ENCODE results near the gene KATNIP. TPM values are rescaled to one million over a fixed set of nuclear protein-coding genes. Genes with fewer than 3 reads are reported as not detected.

KATNIP gene
- total and polyA plus RNA-seq, 9 of the 15 experiments (the other 6 are each of a cell fraction or from before 2014, with no cell fraction given), result 1.7 to 13.2 (median 8.0) TPM

GRCh38 chr16:27543801-27544200, 6.1 kb upstream of the KATNIP start (continued):
- TF ChIP-seq ZNF407 (IDR thresholded peaks at IDR 0.05; ENCODE audit: low read depth), result no peak

- Histone ChIP-seq H3K36me3 (ENCODE audit: control insufficient read depth, insufficient read depth, low read length) (peaks cover 67% of the 10 kb centered on the region), H3K4me3 (no peak overlapping the region), H3K27me3 (ENCODE audit: control insufficient read depth in 2 of 2, insufficient read depth in 2 of 2, low read length in 2 of 2) (no peaks in the 10 kb centered on the region), H3K9me1 (ENCODE audit: control insufficient read depth, insufficient read depth, low read length) (no peaks in the 10 kb centered on the region), H3K27ac (ENCODE audit: extremely low read depth, low read depth, low read length) (no peak overlapping the region), H3K79me2 (ENCODE audit: control insufficient read depth, insufficient read depth, low read length) (peaks cover 28% of the 10 kb centered on the region), H3K9ac (ENCODE audit: insufficient read depth in 1 of 2, low read depth in 2 of 2, low read length in 2 of 2) (no peak overlapping the region), H3K4me1 (replicated peaks in 1 of 2; ENCODE audit: control insufficient read depth in 2 of 2, insufficient read depth in 2 of 2, low read length in 2 of 2) (peaks cover 16 to 21% of the 10 kb centered on the region in 2 experiments), H3K9me3 (replicated peaks; ENCODE audit: control insufficient read depth, insufficient read depth, low read depth, low read length) (no peaks in the 10 kb centered on the region), H4K20me1 (replicated peaks; ENCODE audit: control insufficient read depth, insufficient read depth, low read length) (peaks cover 16% of the 10 kb centered on the region), H3K4me2 (ENCODE audit: insufficient read depth, low read length) (no peak overlapping the region), H2AFZ (ENCODE audit: low read depth, low read length) (no peak overlapping the region)
- ChIA-PET POLR2A (interaction anchor here (0.6 kb wide), 1 partner anchor 84 kb away, joined by 3 read pairs; no protein-coding TSS in a partner anchor), CTCF (ENCODE audit: low intra/inter-chr PET ratio) (no interaction called here)
- intact Hi-C loops (cut with micrococcal nuclease), result no loop called here
- in situ Hi-C loops (cut with MboI), result no loop called here
- no peak for TF ChIP-seq BCL6 (CRISPR knock-in tag; IDR thresholded peaks at IDR 0.05)
- no peak for TF ChIP-seq HDAC6 (IDR thresholded peaks at IDR 0.05; ENCODE audit: low read depth, low read length)
- no peak for TF ChIP-seq CXXC5 (CRISPR knock-in tag; IDR thresholded peaks at IDR 0.05)
- no peak for TF ChIP-seq HDAC2 (IDR thresholded peaks at IDR 0.05)
- TF ChIP-seq TAF9B (IDR thresholded peaks at IDR 0.05; ENCODE audit: partially characterized antibody), result no peak
- DNase-seq (ENCODE audit: extremely low read depth in 1 of 4, low spot score in 3 of 4) (no peak), ATAC-seq (no peak), FAIRE-seq (no peak)
- WGBS (ENCODE audit: insufficient coverage, low coverage, missing lambda C conversion rate), result 96% methylated on average over 4 of the region's 4 CpGs
- no TSS peak for BruUV-seq (replicated peaks)
These were observed 5.3 kb upstream of the KATNIP start for GRCh38 chr16:27544671-27545070.

Measured in K562 (cell line).